GM19025 (cell line): ENCODE data around the gene AGBL4.
A peak's percentile ranks its signal among the peaks of the same experiment; 100 is the strongest.

Experiments used
- ATAC-seq: cut with Tn5 transposase; IDR thresholded peaks from one replicate; pipeline ENCODE4 v1.9.1; 2021; ENCODE audit warnings: mild to moderate bottlenecking, low read depth, moderate library complexity; ENCODE audit not compliant: unreplicated experiment

The AGBL4 gene

GRCh38 chr1:48704736-48705135 is 1319.0 kb downstream of the AGBL4 start:
- no peak for ATAC-seq

GRCh38 chr1:48701445-48701844 is 1322.3 kb downstream of the AGBL4 start:
- ATAC-seq, result no peak

- ATAC-seq, result peak; percentile 63
These were observed 1326.6 kb downstream of the AGBL4 start for GRCh38 chr1:48697066-48697707.

GRCh38 chr1:48695161-48695560 is 1328.6 kb downstream of the AGBL4 start:
- ATAC-seq, result no peak

GRCh38 chr1:48693674-48694320 is 1330.0 kb downstream of the AGBL4 start:
- ATAC-seq, result no peak

- no peak for ATAC-seq
These were observed 1330.6 kb downstream of the AGBL4 start for GRCh38 chr1:48693180-48693579.

- no peak for ATAC-seq
These were observed 1331.5 kb downstream of the AGBL4 start for GRCh38 chr1:48692235-48692634.

GRCh38 chr1:48691429-48692001 is 1332.2 kb downstream of the AGBL4 start:
- peak; percentile 76 for ATAC-seq

GRCh38 chr1:48688102-48688760 is 1335.5 kb downstream of the AGBL4 start:
- peak; percentile 37 for ATAC-seq

- no peak for ATAC-seq
These were observed 1336.3 kb downstream of the AGBL4 start for GRCh38 chr1:48687282-48688045.

- no peak for ATAC-seq
These were observed 1337.6 kb downstream of the AGBL4 start for GRCh38 chr1:48686159-48686558.

GRCh38 chr1:48684381-48684780 is 1339.4 kb downstream of the AGBL4 start:
- no peak for ATAC-seq

GRCh38 chr1:48683839-48684238 is 1339.9 kb downstream of the AGBL4 start:
- no peak for ATAC-seq

GRCh38 chr1:48681476-48682305 is 1342.1 kb downstream of the AGBL4 start:
- ATAC-seq, result no peak

- no peak for ATAC-seq
These were observed 1343.2 kb downstream of the AGBL4 start for GRCh38 chr1:48680411-48681035.

- ATAC-seq, result no peak
These were observed 1343.9 kb downstream of the AGBL4 start for GRCh38 chr1:48679859-48680258.

- ATAC-seq, result peak; percentile 42
These were observed 1344.8 kb downstream of the AGBL4 start for GRCh38 chr1:48678710-48679505.
